Measurements from ENCODE around the gene TFDP1.

TFDP1 gene

GRCh38 chr13:113665597-113666328, 81.2 kb downstream of the TFDP1 start:
- DNase-seq (ENCODE audit: low read depth in 2 of 2), result no peak

GRCh38 chr13:113666329-113666670, 81.7 kb downstream of the TFDP1 start:
- DNase-seq (ENCODE audit: low read depth in 2 of 2), result no peak

- no peak for DNase-seq (ENCODE audit: low read depth in 2 of 2)
Observed at GRCh38 chr13:113666951-113667701, 82.6 kb downstream of the TFDP1 start, which contains the start of gene GRK1. Gene GRK1 (plus strand): TSS chr13:113667219. CDS start chr13:113667387, 168 bp downstream.

GRCh38 chr13:113667771-113668490, 83.4 kb downstream of the TFDP1 start:
- DNase-seq (ENCODE audit: low read depth in 2 of 2), result no peak

GRCh38 chr13:113668491-113668971, 84.0 kb downstream of the TFDP1 start:
- no peak for DNase-seq (ENCODE audit: low read depth in 2 of 2)

GRCh38 chr13:113669231-113669754, 84.7 kb downstream of the TFDP1 start:
- DNase-seq (ENCODE audit: low read depth in 2 of 2), result no peak

- DNase-seq (ENCODE audit: low read depth in 2 of 2), result no peak
Observed at GRCh38 chr13:113669755-113670341, 85.3 kb downstream of the TFDP1 start.

GRCh38 chr13:113670541-113670940, 86.0 kb downstream of the TFDP1 start:
- no peak for DNase-seq (ENCODE audit: low read depth in 2 of 2)

- no peak for DNase-seq (ENCODE audit: low read depth in 2 of 2)
Observed at GRCh38 chr13:113671066-113672001, 86.8 kb downstream of the TFDP1 start.

GRCh38 chr13:113672002-113672651, 87.6 kb downstream of the TFDP1 start:
- no peak for DNase-seq (ENCODE audit: low read depth in 2 of 2)
